Activated B cell treated with CpG ODN at 0.5 μM for 24 hours (primary cell): Measurements from ENCODE around the gene KIF26B. TPM values are rescaled to one million over a fixed set of nuclear protein-coding genes. Genes with fewer than 3 reads are reported as not detected.

Source experiments
- ATAC-seq: fragments of 200-7000 bp; cut with Tn5 transposase; one replicate; pipeline ENCODE4 v1.10.0; 2021; ENCODE audit warnings: low read depth, mild to moderate bottlenecking, moderate library complexity
- CTCF ChIA-PET: fragments of 350-600 bp; sonication (Branson Sonifier 250); formaldehyde crosslinking; loops from one replicate; lab custom pipeline; 2021; ENCODE audit warnings: antibody characterized with exemption; lab: Charles Lee
- POLR2A ChIA-PET: fragments of 350-600 bp; sonication (Branson Sonifier 250); formaldehyde crosslinking; loops from one replicate; lab custom pipeline; 2021; ENCODE audit warnings: antibody characterized with exemption; lab: Charles Lee
- DNase-seq: peaks from one replicate; pipeline ENCODE4 v3.0.0; 2022
- H3K27ac Mint-ChIP-seq: one replicate; pipeline ENCODE4 v1.8.0; 2020; ENCODE audit warnings: mixed read lengths
- H3K27me3 Mint-ChIP-seq: one replicate; pipeline ENCODE4 v1.8.0; 2021; ENCODE audit warnings: mixed read lengths
- H3K36me3 Mint-ChIP-seq: one replicate; pipeline ENCODE4 v1.8.0; 2021; ENCODE audit warnings: low read depth, mixed read lengths
- H3K4me1 Mint-ChIP-seq: one replicate; pipeline ENCODE4 v1.8.0; 2021; ENCODE audit warnings: mixed read lengths
- H3K4me3 Mint-ChIP-seq: one replicate; pipeline ENCODE4 v1.8.0; 2020; ENCODE audit warnings: mild to moderate bottlenecking, mixed read lengths
- H3K9me3 Mint-ChIP-seq: one replicate; pipeline ENCODE4 v1.8.0; 2020; ENCODE audit warnings: mixed read lengths
- CTCF ChIP-seq: fragments of 200-600 bp; IDR thresholded peaks from one replicate; pipeline ENCODE4 v1.8.0; 2022; ENCODE audit warnings: antibody characterized with exemption, mild to moderate bottlenecking
- intact Hi-C: fragments of 100-400 bp; cut with micrococcal nuclease; formaldehyde crosslinking; loops from one replicate; pipeline ENCODE4 v1.15.1; 2024
- total RNA-seq: library from RNA; stranded (reverse); gene quantifications from 2 replicates; pipeline ENCODE4 v1.2.3, GENCODE V29; 2022

The KIF26B gene
- total RNA-seq, 1 donor from 2014 or later, result 1.7 TPM

GRCh38 chr1:245108909-245109308, 45.9 kb upstream of the KIF26B start:
- POLR2A ChIA-PET, result no interaction called here
- intact Hi-C loops, result no loop called here
- Mint-ChIP-seq H3K4me1 (no peaks in the 10 kb centered on the region), H3K27me3 (no peaks in the 10 kb centered on the region), H3K4me3 (no peak overlapping the region), H3K27ac (no peak overlapping the region), H3K9me3 (no peaks in the 10 kb centered on the region), H3K36me3 (no peaks in the 10 kb centered on the region)
- CTCF ChIA-PET, result no interaction called here
- TF ChIP-seq CTCF, result no peak
- ATAC-seq, result no peak
- DNase-seq, result no peak

- CTCF ChIA-PET, result no interaction called here
- no peak for TF ChIP-seq CTCF
- Mint-ChIP-seq H3K27ac (no peak overlapping the region), H3K27me3 (no peaks in the 10 kb centered on the region), H3K9me3 (no peaks in the 10 kb centered on the region), H3K4me1 (no peaks in the 10 kb centered on the region), H3K4me3 (no peak overlapping the region), H3K36me3 (no peaks in the 10 kb centered on the region)
- intact Hi-C loops, result no loop called here
- no peak for ATAC-seq
- POLR2A ChIA-PET, result no interaction called here
- no peak for DNase-seq
These were observed 44.4 kb upstream of the KIF26B start for GRCh38 chr1:245110406-245110805.

- ChIA-PET CTCF (no interaction called here), POLR2A (no interaction called here)
- intact Hi-C loops, result no loop called here
- Mint-ChIP-seq H3K4me1 (no peaks in the 10 kb centered on the region), H3K4me3 (no peak overlapping the region), H3K36me3 (no peaks in the 10 kb centered on the region), H3K9me3 (no peaks in the 10 kb centered on the region), H3K27me3 (no peaks in the 10 kb centered on the region), H3K27ac (no peak overlapping the region)
- no peak for TF ChIP-seq CTCF
- DNase-seq (no peak), ATAC-seq (no peak)
These were observed 43.7 kb upstream of the KIF26B start for GRCh38 chr1:245111073-245111472.

GRCh38 chr1:245113649-245114048, 41.1 kb upstream of the KIF26B start:
- H3K27me3 Mint-ChIP-seq, result no peaks in the 10 kb centered on the region
- POLR2A ChIA-PET, result no interaction called here
- ATAC-seq (no peak), DNase-seq (no peak)
- CTCF ChIA-PET, result no interaction called here
- no peak overlapping the region for H3K27ac Mint-ChIP-seq
- intact Hi-C loops, result no loop called here
- no peak overlapping the region for H3K4me3 Mint-ChIP-seq
- H3K9me3 Mint-ChIP-seq, result no peaks in the 10 kb centered on the region
- H3K4me1 Mint-ChIP-seq, result no peaks in the 10 kb centered on the region
- TF ChIP-seq CTCF, result no peak
- no peaks in the 10 kb centered on the region for H3K36me3 Mint-ChIP-seq

GRCh38 chr1:245116131-245116530, 38.7 kb upstream of the KIF26B start:
- H3K4me1 Mint-ChIP-seq, result no peaks in the 10 kb centered on the region
- H3K9me3 Mint-ChIP-seq, result no peaks in the 10 kb centered on the region
- no peak for TF ChIP-seq CTCF
- H3K36me3 Mint-ChIP-seq, result no peaks in the 10 kb centered on the region
- no peak overlapping the region for H3K27ac Mint-ChIP-seq
- CTCF ChIA-PET, result no interaction called here
- intact Hi-C loops, result no loop called here
- POLR2A ChIA-PET, result no interaction called here
- no peak overlapping the region for H3K4me3 Mint-ChIP-seq
- no peaks in the 10 kb centered on the region for H3K27me3 Mint-ChIP-seq
- no peak for ATAC-seq
- DNase-seq, result no peak
